ENCODE results near the gene HIRIP3. TPM values are rescaled to one million over a fixed set of nuclear protein-coding genes. Genes with fewer than 3 reads are reported as not detected.
"Not testable (repeated sequence)": the region's sequence is repeated elsewhere in the genome, so short reads cannot be mapped to it uniquely, and the experiment has no call there.

Gene HIRIP3
- total and polyA plus RNA-seq, 2 donors (not counting 3 experiments of a cell fraction or from before 2014, with no cell fraction given) = 6.7 to 8.6 TPM

- no peak for DNase-seq (ENCODE audit: low read depth, low spot score)
- Histone ChIP-seq H3K9me3 (replicated peaks; ENCODE audit: control insufficient read depth, insufficient read depth, low read length) (no peaks in the 10 kb centered on the region), H3K9me1 (replicated peaks; ENCODE audit: control insufficient read depth, extremely low read depth, insufficient read depth, low read length) (no peaks in the 10 kb centered on the region), H3K4me1 (ENCODE audit: control insufficient read depth, extremely low read depth, insufficient read depth, low read length) (peaks cover 15% of the 10 kb centered on the region), H3K27ac (ENCODE audit: insufficient read depth, low read depth, low read length) (no peak overlapping the region), H2AFZ (ENCODE audit: low read depth, low read length) (peak overlapping the region; percentile 88), H3K4me2 (ENCODE audit: insufficient read depth, low read length) (peak overlapping the region; percentile 93), H3K4me3 (replicated peaks in 1 of 3; ENCODE audit: insufficient read depth in 1 of 3, low read depth in 1 of 3, low read length in 3 of 3) (peak overlapping the region in 2 of 3 experiments; percentile 63 to 82), H3K27me3 (ENCODE audit: control insufficient read depth in 2 of 2, insufficient read depth in 2 of 2, low read length in 2 of 2) (no peaks in the 10 kb centered on the region), H3K36me3 (ENCODE audit: control insufficient read depth in 2 of 2, extremely low read depth in 1 of 2, insufficient read depth in 2 of 2, low read length in 2 of 2) (no peaks in the 10 kb centered on the region), H3K9ac (replicated peaks; ENCODE audit: extremely low read depth, insufficient read depth, low read length) (no peak overlapping the region), H3K79me2 (ENCODE audit: control insufficient read depth, insufficient read depth, low read length) (peaks cover 2% of the 10 kb centered on the region), H4K20me1 (replicated peaks; ENCODE audit: control insufficient read depth, extremely low read depth, insufficient read depth, low read length) (no peaks in the 10 kb centered on the region)
- FAIRE-seq = no peak
- ChIA-PET CTCF (interaction anchor here (0.8 to 3.8 kb wide), 17 partner anchors 8 to 260 kb away, joined by 3 to 16 read pairs (median 5); partner anchors contain the start of genes ASPHD1, KCTD13 and TAOK2), POLR2A (interaction anchor here (2.9 kb wide), 1 partner anchor 12 kb away, joined by 14 read pairs; the partner anchor contains the start of gene TAOK2)
- no TSS peak for BruUV-seq (replicated peaks)
- intact Hi-C loops (cut with micrococcal nuclease) = loop anchor here (1.0 kb wide), 2 partner anchors 34 to 98 kb away; partner anchors contain the start of genes CDIPT and HIRIP3
- dilution Hi-C loops (cut with MboI; ENCODE audit: extremely low pct_ligation_motif_present, low sequenced_read_pairs) = no loop called here
- TF ChIP-seq JUN (IDR thresholded peaks at IDR 0.05; ENCODE audit: borderline replicate concordance, insufficient read depth, insufficient read length, low read depth) = no peak
- TF ChIP-seq FOS (IDR thresholded peaks at IDR 0.05; ENCODE audit: borderline replicate concordance, insufficient read depth, low read length) = no peak
- no peak for TF ChIP-seq GATA2 (IDR thresholded peaks at IDR 0.05; ENCODE audit: insufficient read depth, insufficient read length, low read depth, low read length)
- no peak for TF ChIP-seq EZH2 (IDR thresholded peaks at IDR 0.05; ENCODE audit: borderline replicate concordance, low read depth, low read length, severe bottlenecking)
Measured at GRCh38 chr16:29961127-29961478, 34.3 kb downstream of the HIRIP3 start.

- H3K9ac ChIP-seq (replicated peaks; ENCODE audit: extremely low read depth, insufficient read depth, low read length); H4K20me1 ChIP-seq (replicated peaks; ENCODE audit: control insufficient read depth, extremely low read depth, insufficient read depth, low read length); H3K4me3 ChIP-seq (replicated peaks in 1 of 3; ENCODE audit: insufficient read depth in 1 of 3, low read depth in 1 of 3, low read length in 3 of 3); FAIRE-seq; H3K9me3 ChIP-seq (replicated peaks; ENCODE audit: control insufficient read depth, insufficient read depth, low read length); dilution Hi-C loops (cut with MboI; ENCODE audit: extremely low pct_ligation_motif_present, low sequenced_read_pairs); H3K79me2 ChIP-seq (ENCODE audit: control insufficient read depth, insufficient read depth, low read length); DNase-seq (ENCODE audit: low read depth, low spot score); H3K27ac ChIP-seq (ENCODE audit: insufficient read depth, low read depth, low read length); H3K9me1 ChIP-seq (replicated peaks; ENCODE audit: control insufficient read depth, extremely low read depth, insufficient read depth, low read length); POLR2A ChIA-PET; H3K27me3 ChIP-seq (ENCODE audit: control insufficient read depth in 2 of 2, insufficient read depth in 2 of 2, low read length in 2 of 2); H3K4me2 ChIP-seq (ENCODE audit: insufficient read depth, low read length); H2AFZ ChIP-seq (ENCODE audit: low read depth, low read length); intact Hi-C loops (cut with micrococcal nuclease); H3K36me3 ChIP-seq (ENCODE audit: control insufficient read depth in 2 of 2, extremely low read depth in 1 of 2, insufficient read depth in 2 of 2, low read length in 2 of 2); BruUV-seq (replicated peaks): not testable (repeated sequence)
- CTCF ChIA-PET = interaction anchor here (3.8 kb wide), 1 partner anchor 46 kb away, joined by 16 read pairs; no protein-coding TSS in a partner anchor
- peaks cover 15% of the 10 kb centered on the region for H3K4me1 ChIP-seq (ENCODE audit: control insufficient read depth, extremely low read depth, insufficient read depth, low read length)
Measured at GRCh38 chr16:29959821-29960220, 35.6 kb downstream of the HIRIP3 start.
